Neural progenitor cell (in vitro differentiated cells): ENCODE measurements around the gene BCL2A1. TPM values are rescaled to one million over a fixed set of nuclear protein-coding genes. Genes with fewer than 3 reads are reported as not detected.

Experiments used
- DNase-seq: peaks from one replicate; pipeline ENCODE4 v3.0.0-alpha.2; 2016; ENCODE audit warnings: low spot score
- H2AFZ ChIP-seq: fragments of 200-600 bp; sonication (generic); replicated peaks from 2 replicates; pipeline ENCODE4 v1.6.1; 2016; ENCODE audit warnings: antibody characterized with exemption
- H3F3A ChIP-seq: fragments of 200-600 bp; sonication (generic); 2 replicates; pipeline ENCODE4 v1.6.1; 2016; ENCODE audit warnings: antibody characterized with exemption, low read depth
- H3K27ac ChIP-seq: fragments of 200-600 bp; sonication (generic); 2 replicates; pipeline ENCODE4 v1.5.1; 2016; ENCODE audit warnings: mild to moderate bottlenecking
- H3K27me3 ChIP-seq: fragments of 200-600 bp; sonication (generic); 2 replicates; pipeline ENCODE4 v1.6.1; 2016; ENCODE audit warnings: mild to moderate bottlenecking, moderate library complexity
- H3K36me3 ChIP-seq: fragments of 200-600 bp; sonication (generic); 2 replicates; pipeline ENCODE4 v1.5.1; 2016
- H3K4me1 ChIP-seq: fragments of 200-600 bp; sonication (generic); 2 replicates; pipeline ENCODE4 v1.6.1; 2016; ENCODE audit warnings: mixed run types
- H3K4me2 ChIP-seq: fragments of 200-600 bp; sonication (generic); 2 replicates; pipeline ENCODE4 v1.6.1; 2016
- H3K4me3 ChIP-seq: fragments of 200-600 bp; sonication (generic); 2 replicates; pipeline ENCODE4 v1.5.1; 2016
- H3K79me2 ChIP-seq: fragments of 200-600 bp; sonication (generic); 2 replicates; pipeline ENCODE4 v1.6.1; 2016; ENCODE audit warnings: low read depth
- H3K9ac ChIP-seq: fragments of 200-600 bp; sonication (generic); 2 replicates; pipeline ENCODE4 v1.6.1; 2016
- H3K9me3 ChIP-seq: fragments of 200-600 bp; sonication (generic); 2 replicates; pipeline ENCODE4 v1.5.1; 2016; ENCODE audit warnings: low read depth
- H4K20me1 ChIP-seq: fragments of 200-600 bp; sonication (generic); 2 replicates; pipeline ENCODE4 v1.6.1; 2016; ENCODE audit warnings: low read depth
- H3K27ac Mint-ChIP-seq: 3 replicates; pipeline ENCODE4 v1.8.0; 2021; ENCODE audit warnings: mixed read lengths
- H3K27me3 Mint-ChIP-seq: 2 replicates; pipeline ENCODE4 v1.8.0; 2022; ENCODE audit warnings: low read depth, mild to moderate bottlenecking, inconsistent platforms, moderate library complexity, mixed read lengths; ENCODE audit not compliant: insufficient read depth
- H3K36me3 Mint-ChIP-seq: 3 replicates; pipeline ENCODE4 v1.8.0; 2021; ENCODE audit warnings: mixed read lengths
- H3K4me1 Mint-ChIP-seq: 3 replicates; pipeline ENCODE4 v1.8.0; 2021; ENCODE audit warnings: mixed read lengths
- H3K4me3 Mint-ChIP-seq: 3 replicates; pipeline ENCODE4 v1.8.0; 2021; ENCODE audit warnings: mild to moderate bottlenecking, moderate library complexity, mixed read lengths
- H3K9me3 Mint-ChIP-seq: 3 replicates; pipeline ENCODE4 v1.8.0; 2020; ENCODE audit warnings: mixed read lengths
- EZH2 ChIP-seq: fragments of 200-600 bp; sonication (generic); IDR thresholded peaks from 2 replicates; pipeline ENCODE4 v1.6.1; 2017; ENCODE audit warnings: antibody characterized with exemption, mild to moderate bottlenecking, moderate library complexity
- EZH2phosphoT487 ChIP-seq: fragments of 200-600 bp; sonication (generic); IDR thresholded peaks from 2 replicates; pipeline ENCODE4 v1.6.1; 2017; ENCODE audit warnings: antibody characterized with exemption
- total RNA-seq: library from RNA; depleted of rRNA; stranded (reverse); fragments of >200 nt; gene quantifications from 2 replicates; pipeline ENCODE4 v1.2.3, GENCODE V29; 2015; ENCODE audit warnings: low replicate concordance
- TF ChIP-seq, protein P1 (sequence below): fragments of 200-600 bp; sonication (generic); IDR thresholded peaks from 2 replicates; pipeline ENCODE4 v1.5.1; 2017; ENCODE audit warnings: antibody characterized with exemption, mild to moderate bottlenecking

The BCL2A1 gene
- total RNA-seq, 1 donor from 2014 or later, result not detected

DNA sequence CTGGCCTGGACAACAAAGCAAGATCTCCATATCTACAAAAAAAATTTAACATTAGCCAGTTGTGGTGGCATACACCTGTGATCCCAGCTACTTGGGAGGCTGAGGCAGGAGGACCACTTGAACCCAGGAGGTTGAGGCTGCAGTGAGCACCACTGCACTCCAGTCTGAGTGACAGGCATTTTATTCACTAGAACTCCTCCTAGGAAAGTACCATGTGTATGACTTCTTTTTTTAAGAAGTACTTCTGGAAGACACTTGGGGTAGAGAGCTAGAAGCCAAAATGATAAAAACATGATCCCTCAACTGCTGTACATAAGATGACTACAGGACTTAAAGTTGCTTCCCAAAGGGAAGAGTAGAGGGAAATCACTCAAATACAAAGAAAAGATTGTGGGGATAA, 24.0 kb downstream of the BCL2A1 start:
- no peaks in the 10 kb centered on the region for H3K79me2 ChIP-seq
- TF ChIP-seq, protein P1, sequence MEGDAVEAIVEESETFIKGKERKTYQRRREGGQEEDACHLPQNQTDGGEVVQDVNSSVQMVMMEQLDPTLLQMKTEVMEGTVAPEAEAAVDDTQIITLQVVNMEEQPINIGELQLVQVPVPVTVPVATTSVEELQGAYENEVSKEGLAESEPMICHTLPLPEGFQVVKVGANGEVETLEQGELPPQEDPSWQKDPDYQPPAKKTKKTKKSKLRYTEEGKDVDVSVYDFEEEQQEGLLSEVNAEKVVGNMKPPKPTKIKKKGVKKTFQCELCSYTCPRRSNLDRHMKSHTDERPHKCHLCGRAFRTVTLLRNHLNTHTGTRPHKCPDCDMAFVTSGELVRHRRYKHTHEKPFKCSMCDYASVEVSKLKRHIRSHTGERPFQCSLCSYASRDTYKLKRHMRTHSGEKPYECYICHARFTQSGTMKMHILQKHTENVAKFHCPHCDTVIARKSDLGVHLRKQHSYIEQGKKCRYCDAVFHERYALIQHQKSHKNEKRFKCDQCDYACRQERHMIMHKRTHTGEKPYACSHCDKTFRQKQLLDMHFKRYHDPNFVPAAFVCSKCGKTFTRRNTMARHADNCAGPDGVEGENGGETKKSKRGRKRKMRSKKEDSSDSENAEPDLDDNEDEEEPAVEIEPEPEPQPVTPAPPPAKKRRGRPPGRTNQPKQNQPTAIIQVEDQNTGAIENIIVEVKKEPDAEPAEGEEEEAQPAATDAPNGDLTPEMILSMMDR, result no peak
- TF ChIP-seq EZH2phosphoT487 (no peak), EZH2 (no peak)
- H3K27ac Mint-ChIP-seq, result no peak overlapping the region

DNA sequence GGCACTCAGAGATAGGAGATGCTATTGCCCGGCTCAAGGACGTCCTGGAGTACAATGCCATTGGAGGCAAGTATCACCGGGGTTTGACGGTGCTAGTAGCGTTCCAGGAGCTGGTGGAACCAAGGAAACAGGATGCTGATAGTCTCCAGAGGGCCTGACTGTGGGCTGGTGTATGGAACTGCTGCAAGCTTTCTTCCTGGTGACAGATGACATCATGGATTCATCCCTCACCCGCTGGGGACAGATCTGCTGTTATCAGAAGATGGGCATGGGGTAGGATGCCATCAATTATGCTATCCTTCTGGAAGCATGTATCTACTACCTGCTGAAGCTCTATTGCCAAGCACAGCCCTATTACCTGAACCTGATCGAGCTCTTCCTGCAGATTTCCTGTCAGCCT, 26.4 kb downstream of the BCL2A1 start:
- no peak overlapping the region for H2AFZ ChIP-seq
- H3K4me3 Mint-ChIP-seq, result no peak overlapping the region

More for the DNA sequence above, 24.0 kb downstream of the BCL2A1 start:
- Mint-ChIP-seq H3K4me1 (no peaks in the 10 kb centered on the region), H3K4me3 (no peak overlapping the region), H3K9me3 (no peaks in the 10 kb centered on the region), H3K27me3 (peaks cover 5% of the 10 kb centered on the region), H3K36me3 (no peaks in the 10 kb centered on the region)
- Histone ChIP-seq H3K4me1 (no peaks in the 10 kb centered on the region), H3K36me3 (no peaks in the 10 kb centered on the region), H2AFZ (no peak overlapping the region), H3K27me3 (no peaks in the 10 kb centered on the region), H3K9ac (no peak overlapping the region), H3K27ac (no peak overlapping the region), H3K4me3 (no peak overlapping the region), H3F3A (no peaks in the 10 kb centered on the region), H3K9me3 (no peaks in the 10 kb centered on the region), H3K4me2 (no peak overlapping the region), H4K20me1 (no peaks in the 10 kb centered on the region)
- DNase-seq, result no peak

DNA sequence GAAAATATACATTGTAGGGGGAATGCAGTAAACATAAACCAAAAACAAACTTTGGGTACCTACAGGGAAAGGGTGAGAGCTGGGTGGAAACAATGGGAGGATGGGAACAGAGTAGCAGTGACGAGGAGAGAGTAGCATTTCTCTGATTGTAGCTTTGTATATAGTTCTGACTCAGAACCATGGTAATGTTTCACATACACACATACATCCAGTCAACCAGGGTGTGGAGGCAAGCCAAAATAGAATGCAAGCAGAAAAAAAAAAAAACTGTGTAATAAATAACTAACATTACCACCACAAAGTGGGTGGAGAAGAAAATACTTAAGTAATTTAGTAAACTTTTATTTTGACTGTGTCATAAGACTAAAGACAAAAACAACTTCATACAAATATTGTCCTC, 27.2 kb downstream of the BCL2A1 start:
- Histone ChIP-seq H3K4me3 (no peak overlapping the region), H3K36me3 (no peaks in the 10 kb centered on the region), H3K79me2 (no peaks in the 10 kb centered on the region), H3F3A (no peaks in the 10 kb centered on the region), H3K4me1 (no peaks in the 10 kb centered on the region), H4K20me1 (no peaks in the 10 kb centered on the region), H3K9me3 (no peaks in the 10 kb centered on the region), H3K9ac (no peak overlapping the region), H2AFZ (no peak overlapping the region), H3K27ac (no peak overlapping the region), H3K4me2 (no peak overlapping the region), H3K27me3 (no peaks in the 10 kb centered on the region)
- Mint-ChIP-seq H3K9me3 (no peaks in the 10 kb centered on the region), H3K4me3 (no peak overlapping the region), H3K36me3 (no peaks in the 10 kb centered on the region), H3K27me3 (peaks cover 5% of the 10 kb centered on the region), H3K27ac (no peak overlapping the region), H3K4me1 (no peaks in the 10 kb centered on the region)
- TF ChIP-seq EZH2 (no peak), EZH2phosphoT487 (no peak)
- TF ChIP-seq, protein P1, result no peak
- no peak for DNase-seq

More for the DNA sequence above, 26.4 kb downstream of the BCL2A1 start:
- DNase-seq, result no peak
- no peak overlapping the region for H3K27ac Mint-ChIP-seq
- no peak overlapping the region for H3K9ac ChIP-seq
- no peaks in the 10 kb centered on the region for H3K9me3 Mint-ChIP-seq
- TF ChIP-seq EZH2phosphoT487 (no peak), EZH2 (no peak)
- TF ChIP-seq, protein P1, result no peak
- H3F3A ChIP-seq, result no peaks in the 10 kb centered on the region
- H3K9me3 ChIP-seq, result no peaks in the 10 kb centered on the region
- no peaks in the 10 kb centered on the region for H3K36me3 Mint-ChIP-seq
- no peak overlapping the region for H3K4me3 ChIP-seq
- no peak overlapping the region for H3K4me2 ChIP-seq
- H3K79me2 ChIP-seq, result no peaks in the 10 kb centered on the region
- no peaks in the 10 kb centered on the region for H3K36me3 ChIP-seq
- no peak overlapping the region for H3K27ac ChIP-seq
- no peaks in the 10 kb centered on the region for H3K27me3 ChIP-seq
- H3K27me3 Mint-ChIP-seq, result peaks cover 5% of the 10 kb centered on the region
- H3K4me1 Mint-ChIP-seq, result no peaks in the 10 kb centered on the region
- H4K20me1 ChIP-seq, result no peaks in the 10 kb centered on the region
- no peaks in the 10 kb centered on the region for H3K4me1 ChIP-seq
